GM12891 (cell line): Measurements from ENCODE around the gene KIAA0825.

Experiments
- POLR2A ChIP-seq: IDR thresholded peaks from 2 replicates; pipeline ENCODE4 v1.6.1; 2011; ENCODE audit warnings: low read depth, low read length, control low read depth
- POLR2AphosphoS5 ChIP-seq: IDR thresholded peaks from 2 replicates; pipeline ENCODE4 v1.6.1; 2011; ENCODE audit warnings: low read depth, low read length, control low read depth
- POU2F2 ChIP-seq: IDR thresholded peaks from 2 replicates; pipeline ENCODE4 v1.6.1; 2011; ENCODE audit warnings: low read depth, mild to moderate bottlenecking, control low read depth, low read length, moderate library complexity
- SPI1 ChIP-seq: IDR thresholded peaks from 2 replicates; pipeline ENCODE4 v1.6.1; 2011; ENCODE audit warnings: low read depth, low read length, control low read depth

- TF ChIP-seq POLR2AphosphoS5 = no peak
- no peak for TF ChIP-seq POLR2A
- TF ChIP-seq SPI1 = no peak
- TF ChIP-seq POU2F2 = no peak
Measured at GRCh38 chr5:94649874-94650273, 31.5 kb upstream of the KIAA0825 start.
